Astrocyte of the cerebellum (primary cell): ENCODE data around the gene FSD1.

Experiments used
- DNase-seq: peaks from one replicate; pipeline ENCODE4 v3.0.0-alpha.2; 2011; ENCODE audit warnings: low read depth
- H3K4me3 ChIP-seq: 2 replicates; pipeline ENCODE4 v1.5.1; 2011; ENCODE audit warnings: mild to moderate bottlenecking, low read depth, low read length, moderate library complexity
- in situ Hi-C: cut with HindIII; loops from 2 replicates; pipeline ENCODE4 v1.10.0; 2017; ENCODE audit warnings: low sequenced_read_pairs
- TF ChIP-seq, protein P1 (sequence below): IDR thresholded peaks from 2 replicates; pipeline ENCODE4 v1.5.1; 2012; ENCODE audit warnings: low read length, low read depth, moderate library complexity, mild to moderate bottlenecking; ENCODE audit errors: missing control alignments

FSD1 gene

DNA sequence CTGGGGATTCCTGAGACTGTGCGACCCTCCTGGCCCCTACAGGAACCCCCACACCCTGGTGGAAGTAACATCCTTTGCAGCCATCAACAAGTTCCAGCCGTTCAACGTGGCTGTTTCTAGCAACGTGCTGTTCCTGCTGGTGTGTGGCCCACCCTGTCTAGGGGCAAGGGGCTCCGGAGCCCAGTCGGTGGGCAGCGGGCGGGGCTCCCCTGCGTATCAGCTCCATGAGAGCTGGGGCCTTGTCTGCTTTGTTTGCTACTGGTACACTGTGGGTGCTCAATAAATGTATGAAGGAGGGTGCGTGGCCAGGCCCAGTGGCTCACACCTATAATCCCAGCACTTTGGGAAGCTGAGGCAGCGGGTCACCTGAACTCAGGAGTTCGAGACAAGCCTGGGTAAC, 49.9 kb downstream of the FSD1 start:
- TF ChIP-seq, protein P1, sequence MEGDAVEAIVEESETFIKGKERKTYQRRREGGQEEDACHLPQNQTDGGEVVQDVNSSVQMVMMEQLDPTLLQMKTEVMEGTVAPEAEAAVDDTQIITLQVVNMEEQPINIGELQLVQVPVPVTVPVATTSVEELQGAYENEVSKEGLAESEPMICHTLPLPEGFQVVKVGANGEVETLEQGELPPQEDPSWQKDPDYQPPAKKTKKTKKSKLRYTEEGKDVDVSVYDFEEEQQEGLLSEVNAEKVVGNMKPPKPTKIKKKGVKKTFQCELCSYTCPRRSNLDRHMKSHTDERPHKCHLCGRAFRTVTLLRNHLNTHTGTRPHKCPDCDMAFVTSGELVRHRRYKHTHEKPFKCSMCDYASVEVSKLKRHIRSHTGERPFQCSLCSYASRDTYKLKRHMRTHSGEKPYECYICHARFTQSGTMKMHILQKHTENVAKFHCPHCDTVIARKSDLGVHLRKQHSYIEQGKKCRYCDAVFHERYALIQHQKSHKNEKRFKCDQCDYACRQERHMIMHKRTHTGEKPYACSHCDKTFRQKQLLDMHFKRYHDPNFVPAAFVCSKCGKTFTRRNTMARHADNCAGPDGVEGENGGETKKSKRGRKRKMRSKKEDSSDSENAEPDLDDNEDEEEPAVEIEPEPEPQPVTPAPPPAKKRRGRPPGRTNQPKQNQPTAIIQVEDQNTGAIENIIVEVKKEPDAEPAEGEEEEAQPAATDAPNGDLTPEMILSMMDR, result no peak
- DNase-seq, result no peak
- H3K4me3 ChIP-seq, result no peak overlapping the region
- in situ Hi-C loops, result no loop called here

DNA sequence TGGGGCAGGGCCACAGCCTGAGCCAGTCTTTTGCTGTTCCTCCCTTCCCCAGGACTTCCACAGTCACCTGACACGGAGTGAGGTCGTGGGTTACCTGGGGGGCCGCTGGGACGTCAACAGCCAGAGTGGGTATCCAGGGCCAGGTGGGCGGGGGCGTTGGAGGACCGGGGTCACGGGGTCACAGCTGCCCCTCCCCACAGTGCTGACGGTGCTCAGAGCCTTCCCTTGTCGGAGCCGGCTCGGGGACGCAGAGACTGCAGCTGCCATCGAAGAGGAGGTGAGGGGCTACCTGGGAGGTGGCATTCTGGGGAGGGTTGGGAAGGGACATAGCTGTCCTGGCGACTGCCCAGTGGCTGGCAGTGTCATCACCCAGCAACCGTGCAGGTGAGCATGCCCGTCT, 50.5 kb downstream of the FSD1 start:
- in situ Hi-C loops, result no loop called here
- no peak overlapping the region for H3K4me3 ChIP-seq
- TF ChIP-seq, protein P1, result no peak
- DNase-seq, result no peak

DNA sequence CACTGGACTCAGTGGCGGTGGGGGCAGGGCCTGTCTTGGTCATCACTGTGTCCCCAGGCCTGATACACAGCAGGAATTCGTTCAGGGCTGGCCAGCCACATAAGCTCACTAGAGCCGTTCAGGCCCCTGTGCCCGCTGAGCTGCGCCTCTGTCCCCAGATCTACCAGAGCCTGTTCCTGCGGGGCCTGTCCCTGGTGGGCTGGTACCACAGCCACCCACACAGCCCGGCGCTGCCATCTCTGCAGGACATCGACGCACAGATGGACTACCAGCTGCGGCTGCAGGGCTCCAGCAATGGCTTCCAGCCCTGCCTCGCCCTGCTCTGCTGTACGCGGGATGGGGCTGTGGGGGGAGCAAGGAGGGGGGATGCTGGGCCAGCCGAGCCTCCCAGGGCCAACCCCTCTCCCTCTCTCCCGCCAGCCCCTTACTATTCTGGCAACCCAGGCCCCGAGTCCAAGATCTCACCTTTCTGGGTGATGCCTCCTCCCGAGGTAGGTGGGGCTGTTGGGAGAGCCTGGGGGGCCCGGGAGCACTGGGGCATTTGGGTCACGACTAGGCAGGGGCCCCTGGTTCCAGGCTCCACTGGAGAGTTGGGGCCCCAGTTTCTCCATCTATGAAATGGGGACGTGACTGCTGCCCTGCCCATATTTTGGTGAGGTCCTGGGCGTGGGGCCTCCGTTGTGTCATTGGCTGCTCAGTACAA, 52.8 kb downstream of the FSD1 start:
- no peak overlapping the region for H3K4me3 ChIP-seq
- TF ChIP-seq, protein P1, result no peak
- in situ Hi-C loops, result no loop called here
- DNase-seq, result no peak

DNA sequence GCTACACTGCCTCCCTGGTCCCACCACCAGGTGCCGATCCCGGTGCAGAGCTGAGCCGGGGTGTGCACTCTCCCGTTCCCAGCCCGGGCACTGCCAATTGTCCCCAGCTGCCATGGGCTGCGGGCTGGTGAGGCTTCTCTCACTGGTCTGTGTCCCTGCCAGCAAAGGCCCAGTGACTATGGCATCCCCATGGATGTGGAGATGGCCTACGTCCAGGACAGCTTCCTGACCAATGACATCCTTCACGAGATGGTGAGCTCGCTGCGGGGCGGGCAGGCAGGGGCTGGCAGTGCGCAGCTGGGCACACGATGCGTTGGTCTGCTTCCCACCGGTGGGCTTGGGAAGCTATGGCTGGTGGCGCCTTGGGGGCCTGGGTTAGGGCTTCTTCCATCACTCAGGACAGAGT, 53.5 kb downstream of the FSD1 start:
- TF ChIP-seq, protein P1, result no peak
- in situ Hi-C loops, result no loop called here
- DNase-seq, result no peak
- no peak overlapping the region for H3K4me3 ChIP-seq

DNA sequence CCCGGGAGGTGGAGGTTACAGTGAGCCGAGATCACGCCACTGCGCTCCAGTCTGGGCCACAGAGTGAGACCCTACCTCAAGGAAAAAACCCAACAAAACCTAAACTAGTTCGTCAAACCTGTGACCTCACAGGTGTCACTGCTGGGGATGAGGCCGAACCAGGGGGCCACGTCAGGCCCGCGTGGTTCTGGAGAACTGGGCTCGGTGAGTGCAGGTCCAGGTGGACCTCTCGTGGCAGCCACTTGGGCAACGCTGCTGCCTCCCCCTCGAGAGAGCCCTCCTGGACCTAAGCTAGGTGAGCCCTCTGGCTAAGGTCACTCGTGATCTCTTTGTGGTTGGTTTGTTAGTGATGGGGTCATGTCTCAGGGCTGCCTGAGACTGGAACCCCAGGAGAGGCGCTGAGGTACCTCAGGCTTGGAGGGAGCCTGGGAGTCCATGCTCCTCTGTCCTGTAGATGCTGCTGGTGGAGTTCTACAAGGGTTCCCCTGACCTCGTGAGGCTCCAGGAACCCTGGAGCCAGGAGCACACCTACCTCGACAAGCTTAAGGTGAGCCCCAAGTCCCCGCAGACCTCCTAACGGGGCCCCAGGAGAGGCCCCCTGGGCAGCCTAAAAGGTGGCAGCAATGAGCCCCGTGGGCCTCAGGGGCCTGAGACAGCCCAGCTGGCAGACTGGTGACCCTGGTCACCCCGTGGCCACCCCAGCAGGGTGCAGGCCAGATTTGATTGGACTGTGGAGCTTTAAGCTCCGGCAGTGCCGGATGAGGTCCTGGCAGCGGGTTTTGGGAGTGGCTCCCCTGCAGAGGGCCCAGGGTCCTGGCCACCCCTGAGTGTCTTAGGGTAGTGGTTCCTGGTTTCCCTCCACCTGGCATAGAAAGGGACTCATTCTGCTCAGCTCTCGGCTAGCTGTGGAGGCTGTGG, 54.6 kb downstream of the FSD1 start:
- TF ChIP-seq, protein P1, result no peak
- in situ Hi-C loops, result no loop called here
- DNase-seq, result no peak
- no peak overlapping the region for H3K4me3 ChIP-seq

DNA sequence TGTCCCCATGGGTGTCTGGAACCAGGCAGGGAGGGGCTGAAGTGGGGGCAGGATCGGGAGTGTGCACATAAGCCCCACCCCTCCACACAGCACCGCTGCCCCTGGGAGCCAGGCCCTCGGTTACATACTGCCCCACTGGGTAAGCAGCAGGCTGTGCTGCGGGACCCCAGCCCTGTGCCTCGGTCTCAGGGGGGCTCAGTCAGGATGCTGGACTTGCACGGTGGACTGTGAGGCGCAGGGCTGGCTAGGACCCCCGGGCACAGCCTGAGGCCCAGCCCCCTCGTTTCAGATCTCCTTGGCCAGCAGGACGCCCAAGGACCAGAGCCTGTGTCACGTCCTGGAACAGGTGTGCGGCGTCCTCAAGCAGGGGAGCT, 55.2 kb downstream of the FSD1 start:
- no peak overlapping the region for H3K4me3 ChIP-seq
- in situ Hi-C loops, result no loop called here
- TF ChIP-seq, protein P1, result no peak
- DNase-seq, result no peak
